Hypothalamus (tissue), 51 donors: Measurements from ENCODE around the gene OR1I1.
A peak's percentile ranks its signal among the peaks of the same experiment; 100 is the strongest.
"Not testable (repeated sequence)": the region's sequence is repeated elsewhere in the genome, so short reads cannot be mapped to it uniquely, and the experiment has no call there.

Experiments
- DNase-seq, 51 donors: peaks; one replicate each; lab custom pipeline; 2025; lab: John Stamatoyannopoulos, UW

The OR1I1 gene

GRCh38 chr19:15097980-15098379 is 16.0 kb downstream of the OR1I1 start:
- not testable (repeated sequence) for DNase-seq

- DNase-seq: no peak
Observed at GRCh38 chr19:15098460-15098859, 16.4 kb downstream of the OR1I1 start.

- no peak for DNase-seq
Observed at GRCh38 chr19:15099017-15099582, 17.1 kb downstream of the OR1I1 start.

- no peak for DNase-seq
Observed at GRCh38 chr19:15101479-15102082, 19.6 kb downstream of the OR1I1 start.

- no peak for DNase-seq
Observed at GRCh38 chr19:15104003-15104402, 22.0 kb downstream of the OR1I1 start.

- DNase-seq: no peak
Observed at GRCh38 chr19:15104411-15104810, 22.4 kb downstream of the OR1I1 start.

- no peak for DNase-seq
Observed at GRCh38 chr19:15105044-15105443, 23.0 kb downstream of the OR1I1 start.

- peak in 7 of 51 donors; percentile 7 to 12 (median 10) for DNase-seq
Observed at GRCh38 chr19:15107061-15108010, 25.3 kb downstream of the OR1I1 start, which contains the start of gene SYDE1. SYDE1 (plus strand) TSS chr19:15107401; CDS start chr19:15107434, 33 bp downstream.

- no peak for DNase-seq
Observed at GRCh38 chr19:15108145-15108844, 26.3 kb downstream of the OR1I1 start.

GRCh38 chr19:15108845-15109767 is 27.1 kb downstream of the OR1I1 start:
- no peak for DNase-seq

GRCh38 chr19:15109768-15110417 is 27.9 kb downstream of the OR1I1 start:
- no peak for DNase-seq

GRCh38 chr19:15110418-15110815 is 28.4 kb downstream of the OR1I1 start:
- DNase-seq: no peak

GRCh38 chr19:15111758-15112157 is 29.7 kb downstream of the OR1I1 start:
- DNase-seq: no peak

GRCh38 chr19:15112385-15112784 is 30.4 kb downstream of the OR1I1 start:
- DNase-seq: no peak

GRCh38 chr19:15113245-15114152 is 31.5 kb downstream of the OR1I1 start:
- no peak for DNase-seq

GRCh38 chr19:15114153-15114540 is 32.1 kb downstream of the OR1I1 start:
- peak in 1 of 51 donors; percentile 22 for DNase-seq

- peak in 16 of 51 donors; percentile 4 to 43 (median 18) for DNase-seq
Observed at GRCh38 chr19:15115080-15115479, 33.1 kb downstream of the OR1I1 start.
